Middle frontal gyrus (tissue), 1 donor: Measurements from ENCODE around the gene COQ7.

Source experiments
- DNase-seq: peaks from one replicate; pipeline ENCODE4 v3.0.0-alpha.2; 2015; ENCODE audit warnings: low spot score; ENCODE audit errors: extremely low spot score

COQ7 gene

GRCh38 chr16:19086322-19087199 is 19.1 kb downstream of the COQ7 start:
- peak; percentile 67 for DNase-seq

DNA sequence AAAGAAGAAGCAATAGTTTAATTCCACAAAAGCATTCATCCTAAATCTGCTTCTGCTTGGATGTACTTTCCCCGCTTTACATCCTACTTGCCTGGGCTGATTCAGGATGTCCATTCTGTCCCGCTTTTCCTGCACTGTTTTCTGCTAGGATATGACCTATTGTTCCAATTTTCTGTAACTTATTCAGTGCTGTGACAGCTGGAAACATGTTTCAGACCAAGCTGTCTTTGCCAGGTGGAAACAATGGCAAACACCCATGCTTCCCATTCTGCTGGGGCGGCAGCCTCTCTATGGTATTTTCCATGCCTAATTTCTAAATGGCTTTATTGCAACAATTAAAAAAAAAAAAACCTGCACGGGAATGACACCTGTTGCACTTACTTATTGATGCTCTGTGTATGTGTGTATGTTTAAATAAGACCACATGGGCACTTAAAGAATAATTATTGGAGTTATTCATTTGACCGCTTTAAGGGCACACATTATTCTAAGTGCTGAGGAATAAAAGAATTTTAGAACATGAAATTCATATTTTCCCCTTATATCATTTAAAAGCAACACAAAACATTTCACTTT is 21.0 kb downstream of the COQ7 start:
- no peak for DNase-seq

- DNase-seq: no peak
Measured at GRCh38 chr16:19089410-19089955, 22.1 kb downstream of the COQ7 start.

GRCh38 chr16:19090916-19091315 is 23.5 kb downstream of the COQ7 start:
- no peak for DNase-seq

GRCh38 chr16:19092653-19093410 is 25.4 kb downstream of the COQ7 start:
- DNase-seq: no peak

GRCh38 chr16:19093631-19094541 is 26.5 kb downstream of the COQ7 start:
- no peak for DNase-seq

DNA sequence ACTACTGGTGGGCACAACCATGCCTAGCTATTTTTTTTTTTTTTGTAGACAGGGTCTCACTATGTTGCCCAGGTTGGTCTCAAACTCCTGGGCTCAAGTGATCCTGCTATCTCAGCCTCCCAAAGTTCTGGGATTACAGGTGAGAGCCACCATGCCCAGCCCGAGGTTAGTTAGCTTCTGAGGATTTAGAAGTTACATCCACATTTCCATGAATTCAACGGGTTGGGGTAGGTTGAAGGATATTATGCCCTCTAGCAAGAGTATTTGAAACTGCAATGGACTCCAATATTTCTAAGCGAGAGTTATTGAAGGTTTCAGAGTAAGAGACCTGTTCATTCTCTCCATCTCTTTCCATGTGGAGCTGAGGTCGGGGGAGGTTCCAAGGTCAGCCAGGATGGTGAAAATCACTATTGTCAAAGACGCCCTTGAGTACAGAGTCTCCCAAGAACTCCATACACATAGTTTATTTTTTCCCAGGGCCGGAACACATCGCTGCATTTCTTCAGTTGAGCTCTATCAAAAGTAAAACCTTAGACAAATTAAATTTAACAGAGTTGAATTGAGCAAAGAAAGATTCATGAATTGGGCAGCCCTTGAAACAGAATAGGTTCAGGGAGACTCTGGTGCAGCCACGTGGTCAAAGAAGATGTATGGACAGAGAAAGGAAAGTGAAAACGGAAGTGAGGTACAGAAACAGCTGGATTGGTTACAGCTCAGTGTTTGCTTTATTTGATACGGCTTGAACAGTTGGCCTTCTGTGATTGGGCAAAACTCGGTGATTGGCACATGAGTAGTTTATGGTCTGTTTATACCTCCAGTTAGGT is 27.3 kb downstream of the COQ7 start:
- DNase-seq: no peak

DNA sequence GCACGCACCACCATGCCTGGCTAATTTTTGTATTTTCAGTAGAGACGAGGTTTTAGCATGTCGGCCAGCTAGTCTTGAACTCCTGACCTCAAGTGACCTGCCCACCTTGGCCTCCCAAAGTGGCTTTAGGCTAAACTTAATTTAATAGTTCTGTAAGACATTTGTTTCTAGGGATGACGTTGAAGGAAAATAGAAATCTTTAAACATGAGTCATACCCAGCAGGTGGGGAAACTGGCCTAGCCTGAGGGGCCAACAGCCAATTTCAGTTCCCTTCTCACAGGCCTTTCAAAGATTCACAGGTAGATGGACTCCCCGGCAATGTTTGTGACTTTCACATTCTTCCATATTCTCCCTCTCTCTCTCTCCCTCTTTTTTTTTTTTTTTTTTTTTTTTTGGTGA is 28.2 kb downstream of the COQ7 start:
- no peak for DNase-seq

GRCh38 chr16:19098173-19098572 is 30.8 kb downstream of the COQ7 start:
- no peak for DNase-seq

DNA sequence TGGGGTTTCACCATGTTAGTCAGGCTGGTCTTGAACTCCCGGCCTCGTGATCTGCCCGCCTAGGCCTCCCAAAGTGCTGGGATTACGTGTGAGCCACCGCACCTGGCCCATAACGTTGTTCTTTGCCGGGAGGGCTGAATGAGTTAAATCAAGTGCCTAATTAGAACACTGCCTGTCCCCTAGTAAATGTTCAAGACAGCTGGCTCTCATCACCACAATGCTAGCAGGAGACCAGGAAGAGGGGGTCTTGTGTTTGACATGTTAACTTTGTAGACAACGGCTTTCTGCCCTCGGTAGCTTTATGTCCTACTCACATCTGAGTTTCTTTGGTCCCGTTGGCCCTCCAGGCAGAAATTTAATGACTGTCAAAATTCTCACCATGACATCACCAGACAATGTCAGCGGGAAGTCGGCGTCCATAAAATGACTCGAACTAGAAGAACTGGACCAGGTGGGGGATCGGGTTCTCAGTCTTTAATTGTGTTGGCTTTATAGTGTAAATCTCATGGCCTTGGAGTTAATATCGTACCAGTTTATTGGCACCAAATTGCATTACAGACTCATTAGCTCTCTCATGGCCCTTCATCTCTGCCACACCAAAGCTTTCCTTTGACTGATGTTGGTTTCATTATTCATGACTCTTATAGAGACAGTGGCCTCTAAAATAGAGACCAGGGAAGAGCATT is 34.9 kb downstream of the COQ7 start:
- DNase-seq: no peak

DNA sequence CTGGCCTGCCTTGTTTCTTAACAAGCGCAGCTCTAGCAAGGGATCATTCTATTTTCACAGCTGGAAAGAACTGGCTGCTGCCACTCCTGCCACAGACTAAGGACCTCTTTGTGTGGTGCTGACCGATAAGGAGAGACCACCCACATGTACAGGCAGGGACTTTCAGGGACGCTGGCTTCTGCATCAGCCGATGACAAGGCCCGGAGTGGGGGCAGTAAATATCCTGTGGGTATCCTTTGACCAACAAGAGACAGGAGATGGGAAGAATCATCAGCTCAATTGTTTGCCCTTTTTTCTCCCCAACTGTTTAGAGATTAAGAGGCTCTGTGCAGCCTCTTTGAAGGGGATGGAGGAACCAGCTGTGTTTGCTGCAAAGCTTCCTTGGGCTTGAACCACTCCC is 37.2 kb downstream of the COQ7 start:
- DNase-seq: no peak

DNA sequence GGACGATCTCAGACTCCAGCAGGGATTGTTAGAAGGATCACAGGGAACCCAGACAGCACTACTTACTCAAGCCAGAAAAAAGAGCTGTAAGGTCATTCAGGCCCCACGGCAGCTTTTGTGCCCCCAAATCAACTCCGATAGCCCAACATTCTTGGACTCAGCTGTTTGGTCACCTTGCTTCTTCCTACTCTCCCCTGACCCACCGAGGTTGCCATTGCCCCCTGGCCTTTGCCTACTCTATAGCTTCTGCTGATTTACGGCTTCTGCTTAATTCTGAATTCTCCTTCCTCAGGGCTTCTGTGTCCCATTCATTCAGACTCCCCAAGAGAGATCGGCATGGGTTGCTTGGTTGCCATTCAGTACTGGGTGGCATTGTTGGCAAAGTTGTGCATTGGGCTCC is 37.7 kb downstream of the COQ7 start:
- DNase-seq: no peak

DNA sequence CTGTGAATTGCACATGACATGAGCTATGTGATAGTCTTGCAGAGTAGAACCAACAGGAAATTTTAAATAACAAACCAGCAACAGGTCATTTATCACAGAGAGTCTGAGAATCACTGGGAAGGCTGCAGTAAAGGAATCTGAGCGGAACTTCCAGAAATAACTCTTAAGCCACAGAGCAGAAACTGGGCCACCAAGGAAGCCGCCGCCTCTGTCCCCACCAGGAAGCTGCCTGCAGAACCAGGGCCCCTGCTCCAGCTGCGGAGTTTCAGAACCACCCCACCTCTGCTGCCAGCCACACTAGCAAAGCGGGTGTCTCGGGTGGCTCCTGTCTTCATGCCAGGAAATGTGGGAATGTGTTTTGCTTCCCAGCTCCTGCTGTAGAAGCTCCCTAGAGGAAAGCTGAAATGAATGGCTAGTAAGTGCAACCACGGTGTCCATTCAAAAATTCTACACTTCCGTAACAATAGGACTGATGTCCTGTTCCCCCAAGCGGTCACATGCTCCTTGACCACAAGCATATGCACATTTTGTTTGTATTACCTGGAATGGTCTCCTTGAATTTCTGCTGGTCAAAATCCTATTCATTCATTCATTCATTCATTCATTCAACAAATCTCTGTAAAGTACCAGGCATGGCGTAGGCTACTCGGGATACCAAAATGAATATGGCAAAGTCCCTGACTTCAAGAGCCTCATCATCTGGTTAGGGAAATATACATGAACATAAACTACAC is 38.6 kb downstream of the COQ7 start:
- DNase-seq: no peak

- no peak for DNase-seq
Measured at GRCh38 chr16:19106625-19107020, 39.2 kb downstream of the COQ7 start.

- DNase-seq: no peak
Measured at GRCh38 chr16:19108409-19109287, 41.2 kb downstream of the COQ7 start.

- no peak for DNase-seq
Measured at GRCh38 chr16:19109288-19109664, 41.9 kb downstream of the COQ7 start.

DNA sequence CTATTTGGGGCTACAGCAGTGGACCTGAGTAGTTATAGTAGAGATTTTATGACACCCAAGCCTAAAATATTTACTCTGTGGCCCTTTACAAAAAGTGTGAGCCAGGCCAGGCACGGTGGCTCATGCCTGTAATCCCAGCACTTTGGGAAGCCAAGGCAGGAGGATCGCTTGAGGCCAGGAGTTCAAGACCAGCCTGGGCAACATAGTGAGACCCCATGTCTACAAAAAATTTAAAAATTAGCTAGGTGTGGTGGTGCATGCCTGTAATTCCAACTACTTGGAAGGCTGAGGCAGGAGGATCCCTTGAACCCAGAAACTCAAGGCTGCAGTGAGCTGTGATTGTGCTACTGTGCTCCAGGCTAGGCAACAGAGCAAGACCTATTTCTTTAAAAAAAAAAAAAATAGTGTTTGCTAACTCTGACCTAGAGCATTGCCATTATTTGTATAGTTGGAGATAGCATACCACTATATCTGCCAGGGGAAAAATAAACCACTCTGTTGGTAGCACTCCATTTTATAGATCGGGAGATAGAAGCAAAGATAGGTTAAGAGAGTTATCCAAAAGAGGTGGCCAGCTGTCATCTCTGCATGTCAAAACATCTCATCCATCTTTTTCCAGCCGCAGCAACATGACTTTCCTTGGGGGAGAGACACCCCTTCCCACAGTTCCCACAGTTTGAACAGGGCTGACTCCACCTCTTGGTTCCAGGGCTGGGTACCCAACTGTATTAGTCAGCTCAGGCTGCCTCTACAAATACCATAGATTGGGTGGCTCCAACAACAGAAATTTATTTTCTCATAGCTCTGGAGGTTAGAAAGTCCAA is 43.3 kb downstream of the COQ7 start:
- no peak for DNase-seq
